ENCODE results near the gene PEPD.

DNA sequence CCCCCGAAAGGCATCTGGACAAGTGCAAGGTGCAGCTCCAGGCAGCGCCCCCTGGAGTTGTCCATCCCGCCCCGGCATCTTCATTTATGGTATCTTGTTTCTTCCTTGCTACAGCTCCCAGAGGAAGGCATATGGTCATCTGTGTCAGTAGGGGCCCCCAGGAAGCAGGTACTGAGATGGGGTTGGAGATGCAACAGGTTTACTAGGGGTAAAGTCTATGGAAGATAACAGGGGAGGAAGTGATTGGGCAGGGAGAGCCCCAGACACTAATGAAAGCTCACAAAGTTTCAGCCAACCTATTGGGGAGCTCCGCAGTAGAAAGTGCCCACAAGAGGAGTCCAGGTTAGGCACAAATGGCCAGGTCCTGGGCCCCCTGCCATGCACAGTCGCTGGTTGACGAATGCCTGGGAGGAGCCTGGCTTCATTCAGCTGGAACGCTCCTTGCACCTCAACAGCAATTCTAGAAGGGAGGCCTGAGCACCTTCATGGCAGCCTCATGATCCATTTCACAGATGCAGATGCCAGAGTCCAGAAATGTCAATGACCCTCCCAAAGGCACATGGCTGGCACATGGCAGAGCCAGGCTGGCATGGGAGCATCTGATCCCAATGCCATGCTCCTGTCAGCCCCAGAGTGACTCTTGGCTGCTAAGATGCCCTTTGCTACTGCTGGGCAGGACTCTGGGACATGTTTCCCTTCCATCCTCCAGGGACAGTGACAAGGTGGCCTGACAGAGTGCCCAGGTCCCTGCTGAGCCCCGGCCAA, 23.8 kb upstream of the PEPD start:
- TF ChIP-seq, protein P1, sequence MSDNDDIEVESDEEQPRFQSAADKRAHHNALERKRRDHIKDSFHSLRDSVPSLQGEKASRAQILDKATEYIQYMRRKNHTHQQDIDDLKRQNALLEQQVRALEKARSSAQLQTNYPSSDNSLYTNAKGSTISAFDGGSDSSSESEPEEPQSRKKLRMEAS (IDR thresholded peaks at IDR 0.05) = no peak
- no peak for TF ChIP-seq ELF1 (IDR thresholded peaks at IDR 0.05; ENCODE audit: borderline replicate concordance, low read depth)
- TF ChIP-seq POLR2AphosphoS5 (IDR thresholded peaks at IDR 0.05; ENCODE audit: low read depth, low read length) = no peak
- TF ChIP-seq, protein P2, sequence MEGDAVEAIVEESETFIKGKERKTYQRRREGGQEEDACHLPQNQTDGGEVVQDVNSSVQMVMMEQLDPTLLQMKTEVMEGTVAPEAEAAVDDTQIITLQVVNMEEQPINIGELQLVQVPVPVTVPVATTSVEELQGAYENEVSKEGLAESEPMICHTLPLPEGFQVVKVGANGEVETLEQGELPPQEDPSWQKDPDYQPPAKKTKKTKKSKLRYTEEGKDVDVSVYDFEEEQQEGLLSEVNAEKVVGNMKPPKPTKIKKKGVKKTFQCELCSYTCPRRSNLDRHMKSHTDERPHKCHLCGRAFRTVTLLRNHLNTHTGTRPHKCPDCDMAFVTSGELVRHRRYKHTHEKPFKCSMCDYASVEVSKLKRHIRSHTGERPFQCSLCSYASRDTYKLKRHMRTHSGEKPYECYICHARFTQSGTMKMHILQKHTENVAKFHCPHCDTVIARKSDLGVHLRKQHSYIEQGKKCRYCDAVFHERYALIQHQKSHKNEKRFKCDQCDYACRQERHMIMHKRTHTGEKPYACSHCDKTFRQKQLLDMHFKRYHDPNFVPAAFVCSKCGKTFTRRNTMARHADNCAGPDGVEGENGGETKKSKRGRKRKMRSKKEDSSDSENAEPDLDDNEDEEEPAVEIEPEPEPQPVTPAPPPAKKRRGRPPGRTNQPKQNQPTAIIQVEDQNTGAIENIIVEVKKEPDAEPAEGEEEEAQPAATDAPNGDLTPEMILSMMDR (IDR thresholded peaks at IDR 0.05 in 2 of 3, conservative IDR thresholded peaks at IDR 0.05 in 1 of 3; ENCODE audit: borderline replicate concordance in 1 of 3, insufficient read depth in 1 of 3, low read depth in 2 of 3, low read length in 2 of 3) = no peak

Measured in HCT116 (cell line).